ENCODE data around the gene B3GALT6.
"Not testable (repeated sequence)": the region's sequence is repeated elsewhere in the genome, so short reads cannot be mapped to it uniquely, and the experiment has no call there.

B3GALT6 gene

GRCh38 chr1:1245178-1245816 is 13.3 kb downstream of the B3GALT6 start:
- DNase-seq (ENCODE audit: low spot score), result no peak

- DNase-seq (ENCODE audit: low spot score), result no peak
Observed at GRCh38 chr1:1245817-1246576, 14.0 kb downstream of the B3GALT6 start.

DNA sequence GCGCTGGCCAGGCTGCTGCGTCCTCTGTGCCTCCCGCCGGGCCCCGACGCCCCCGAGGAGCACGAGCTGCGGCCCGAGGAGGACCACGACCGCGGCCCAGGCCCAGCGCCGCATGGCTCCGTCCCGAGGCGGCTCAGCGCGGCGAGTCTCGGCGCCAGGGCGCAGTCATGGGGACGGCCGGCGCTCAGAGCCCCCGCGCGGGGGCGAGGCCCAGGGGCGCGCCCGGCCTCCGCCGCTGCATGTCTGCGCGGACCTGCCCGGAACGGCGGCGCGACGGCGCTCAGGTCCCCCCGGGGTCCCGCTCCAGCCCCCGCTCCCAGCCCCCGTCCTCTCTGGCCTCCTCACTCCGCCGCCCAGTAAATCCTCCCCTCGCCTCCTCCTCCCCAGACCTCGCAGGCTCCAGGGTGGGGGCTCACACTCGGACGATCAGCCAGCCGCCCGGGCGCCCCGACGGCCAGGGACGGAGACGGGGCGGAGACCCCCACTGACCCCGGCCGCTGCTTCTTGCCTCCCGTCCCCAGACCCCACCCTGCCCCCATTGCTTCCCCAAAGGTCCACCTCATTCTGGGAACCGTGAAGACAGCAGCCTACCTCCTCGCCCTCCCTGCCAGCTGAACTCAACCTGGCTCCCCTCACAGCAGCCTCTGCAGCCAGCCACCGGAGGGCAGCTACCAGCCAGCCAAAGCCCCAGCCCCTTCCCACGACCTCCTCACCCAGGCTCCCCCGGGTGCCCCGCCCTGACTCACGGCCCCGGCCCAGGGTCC is 14.7 kb downstream of the B3GALT6 start, which contains the start of gene C1QTNF12:
Gene C1QTNF12 (minus strand): TSS at position 146 of the 764 bp plus-strand sequence. CDS start 32 bp downstream, at position 114.
- no peak for DNase-seq (ENCODE audit: low spot score)

DNA sequence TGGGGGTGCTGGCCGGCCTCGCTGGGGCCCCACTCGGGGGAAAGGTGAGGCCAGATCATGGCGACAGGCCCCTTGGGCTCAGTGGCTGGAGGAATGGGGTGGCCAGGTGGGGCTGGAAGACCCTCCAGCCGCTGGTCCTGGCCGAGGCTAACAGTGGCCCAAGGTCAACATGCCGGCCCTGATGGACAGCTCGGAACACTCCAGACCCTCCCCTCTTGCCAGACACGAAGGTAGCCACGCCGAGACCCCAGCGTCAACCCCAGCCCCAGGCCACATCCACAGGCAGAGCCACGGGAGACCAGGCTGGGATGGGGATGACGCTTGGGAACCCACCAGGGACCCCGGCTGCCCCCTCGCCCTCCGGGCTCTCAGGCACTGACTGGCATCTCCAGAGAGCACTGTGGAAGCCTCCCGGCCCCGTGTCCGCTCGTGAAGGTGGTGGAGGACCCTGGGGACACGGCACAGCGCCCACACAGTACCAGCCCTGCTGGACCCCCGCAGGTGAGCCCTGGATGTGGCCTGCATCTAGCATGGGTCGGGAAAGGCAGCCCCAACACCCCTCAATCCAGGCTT is 15.4 kb downstream of the B3GALT6 start:
- DNase-seq (ENCODE audit: low spot score), result no peak

GRCh38 chr1:1248009-1248913 is 16.2 kb downstream of the B3GALT6 start:
- DNase-seq (ENCODE audit: low spot score), result not testable (repeated sequence)

- no peak for DNase-seq (ENCODE audit: low spot score)
Observed at GRCh38 chr1:1250786-1251284, 18.8 kb downstream of the B3GALT6 start.

DNA sequence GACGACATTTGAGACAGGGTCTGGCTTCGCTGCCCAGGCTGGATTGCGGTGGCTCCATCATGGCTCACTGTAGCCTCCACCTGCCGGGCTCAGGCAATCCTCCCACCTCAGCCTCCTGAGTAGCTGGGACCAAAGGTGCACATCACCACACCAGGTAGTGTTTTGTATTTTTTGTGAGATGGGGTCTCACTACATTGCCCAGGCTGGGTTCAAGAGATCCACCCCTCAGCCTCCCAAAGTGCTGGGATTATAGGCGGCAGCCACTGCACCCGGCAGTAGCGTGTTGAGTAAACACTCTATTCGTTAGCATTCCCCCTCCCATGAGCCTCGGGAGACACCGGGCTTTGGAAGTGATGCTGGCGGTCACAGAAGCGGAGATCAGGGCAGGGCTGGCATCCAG is 21.3 kb downstream of the B3GALT6 start:
- DNase-seq (ENCODE audit: low spot score), result no peak

DNA sequence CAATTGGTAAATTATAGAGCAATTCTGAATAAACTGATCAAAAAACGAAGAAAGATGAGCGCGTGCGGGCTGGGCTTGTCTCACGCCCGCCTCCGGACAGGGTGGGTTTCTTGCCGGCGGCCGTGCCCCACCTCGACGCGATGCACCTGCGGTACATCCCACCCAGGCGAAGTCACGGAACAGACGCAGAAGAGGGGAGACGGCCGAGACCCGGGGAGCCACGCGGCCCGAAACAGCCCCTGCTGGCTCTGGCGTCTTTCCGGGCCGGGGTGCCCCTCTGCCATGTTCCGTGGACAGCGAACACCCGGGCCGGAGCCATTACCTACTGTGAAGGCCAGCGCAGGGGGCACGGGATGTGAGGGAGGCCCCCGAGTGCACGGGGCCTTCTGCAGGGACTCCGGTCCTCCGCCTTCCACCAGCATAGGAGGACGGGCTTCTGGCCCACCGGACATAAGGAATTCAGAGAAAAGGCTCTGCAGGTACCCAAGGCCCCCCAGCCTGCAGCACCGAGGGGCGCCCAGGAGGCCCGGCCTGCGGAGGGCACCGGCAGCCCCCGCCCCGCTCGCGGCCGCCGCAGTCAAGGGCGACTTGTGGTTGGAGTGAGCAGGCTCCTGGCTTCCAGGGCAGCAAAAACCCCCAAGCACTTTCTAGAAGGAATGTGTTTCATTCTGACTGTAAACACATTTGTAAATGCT is 22.1 kb downstream of the B3GALT6 start:
- DNase-seq (ENCODE audit: low spot score), result no peak

DNA sequence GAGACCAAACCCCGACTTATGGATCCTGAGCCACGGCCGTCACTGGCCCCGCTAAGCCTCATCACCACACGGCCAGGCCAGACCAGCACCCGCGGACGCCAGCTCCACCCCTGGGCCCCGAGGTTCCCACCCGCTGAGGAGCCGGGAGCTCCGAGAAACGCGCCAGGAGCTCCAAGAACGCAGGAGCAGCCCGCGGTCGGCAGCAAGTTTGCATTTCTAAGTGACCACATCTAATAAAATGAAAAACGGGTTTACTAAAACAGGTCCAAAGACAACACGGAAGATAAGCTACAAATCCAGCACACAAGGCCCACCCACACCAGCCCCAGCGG is 22.6 kb downstream of the B3GALT6 start:
- DNase-seq (ENCODE audit: low spot score), result no peak

GRCh38 chr1:1255078-1255477 is 23.0 kb downstream of the B3GALT6 start:
- no peak for DNase-seq (ENCODE audit: low spot score)

- DNase-seq (ENCODE audit: low spot score), result no peak
Observed at GRCh38 chr1:1255611-1256010, 23.6 kb downstream of the B3GALT6 start.

DNA sequence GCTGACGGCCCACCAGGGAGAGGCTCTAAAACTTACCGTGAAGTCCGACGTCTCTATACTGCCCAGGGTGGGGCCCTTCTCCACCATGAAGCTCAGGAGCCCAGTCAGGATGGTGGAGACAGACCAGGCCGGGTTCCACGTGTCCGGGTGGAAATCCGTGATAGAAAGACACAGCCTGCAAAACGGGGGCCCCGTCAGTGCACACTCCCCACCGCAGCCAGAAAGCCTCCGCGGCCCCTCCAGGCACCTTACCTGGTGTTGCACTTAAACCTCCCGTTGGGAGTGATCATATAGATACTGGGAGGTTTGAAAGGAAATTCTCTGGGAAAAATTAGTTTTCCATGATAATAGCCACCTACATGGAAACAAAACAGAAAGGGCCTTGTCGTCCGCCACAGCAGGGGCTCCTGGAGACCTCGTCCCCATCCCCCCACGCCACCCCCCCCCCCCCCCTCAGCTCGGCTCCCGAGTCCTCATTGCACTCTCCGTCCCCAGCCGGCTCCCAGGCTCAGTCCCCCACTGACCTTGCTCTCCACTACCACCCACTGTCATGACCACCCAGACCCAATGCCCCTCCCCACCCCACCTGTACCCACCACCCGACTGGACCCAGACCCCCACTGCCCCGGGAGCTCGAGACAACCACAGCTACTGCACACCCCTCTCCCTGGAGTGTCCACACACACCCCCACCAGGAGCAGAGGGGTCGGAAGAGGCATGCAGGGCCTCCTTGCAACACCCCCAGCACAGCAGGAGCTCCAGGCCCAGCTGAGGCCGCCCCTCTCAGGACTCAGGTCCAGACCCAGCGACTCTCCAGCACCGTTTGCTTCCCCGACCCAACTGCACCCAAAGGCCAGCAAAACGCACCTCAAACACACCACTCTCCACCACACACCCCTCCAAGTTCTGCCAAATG is 25.2 kb downstream of the B3GALT6 start:
- DNase-seq (ENCODE audit: low spot score), result no peak

DNA sequence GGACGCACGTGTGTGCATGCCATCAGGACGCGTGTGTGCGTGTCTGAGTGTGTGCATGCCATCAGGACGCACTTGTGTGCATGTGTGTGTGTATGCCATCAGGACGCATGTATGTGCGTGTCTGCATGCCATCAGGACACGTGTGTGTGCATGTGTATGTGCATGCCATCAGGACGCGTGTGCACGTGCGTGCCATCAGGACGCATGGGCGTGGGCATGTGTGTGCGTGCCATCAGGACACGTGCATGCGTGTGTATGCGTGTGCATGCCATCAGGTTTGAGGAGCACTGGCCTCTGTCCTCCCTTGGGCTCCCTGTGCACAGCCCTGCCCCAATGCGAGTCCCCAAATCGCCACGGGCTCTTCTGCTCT is 27.1 kb downstream of the B3GALT6 start:
- DNase-seq (ENCODE audit: low spot score), result no peak

GRCh38 chr1:1259540-1259939 is 27.5 kb downstream of the B3GALT6 start:
- no peak for DNase-seq (ENCODE audit: low spot score)

- DNase-seq (ENCODE audit: low spot score), result no peak
Observed at GRCh38 chr1:1259951-1260600, 28.0 kb downstream of the B3GALT6 start.

- DNase-seq (ENCODE audit: low spot score), result no peak
Observed at GRCh38 chr1:1260843-1261560, 29.0 kb downstream of the B3GALT6 start.

- no peak for DNase-seq (ENCODE audit: low spot score)
Observed at GRCh38 chr1:1262071-1262470, 30.0 kb downstream of the B3GALT6 start.

DNA sequence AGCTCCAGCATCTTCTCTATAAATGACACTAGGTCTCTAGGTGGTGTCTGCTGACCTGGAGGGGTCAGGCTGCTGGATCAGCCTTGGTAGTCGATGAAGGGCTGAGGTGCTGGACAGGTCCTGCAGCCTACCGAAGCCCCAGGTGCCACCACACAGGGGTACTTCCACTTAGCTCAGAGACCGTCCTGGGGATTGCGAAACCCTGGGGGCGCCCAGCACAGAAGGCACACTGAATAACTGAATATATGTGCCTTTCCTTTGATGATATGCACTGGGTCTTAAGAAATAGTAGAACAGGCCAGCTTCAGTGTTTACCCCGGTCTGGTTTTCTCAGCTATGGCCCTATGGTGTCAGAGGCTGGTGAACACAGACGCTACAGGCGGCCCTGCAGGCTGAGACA is 30.7 kb downstream of the B3GALT6 start:
- no peak for DNase-seq (ENCODE audit: low spot score)

- DNase-seq (ENCODE audit: low spot score), result no peak
Observed at GRCh38 chr1:1264026-1264425, 32.0 kb downstream of the B3GALT6 start.
